Activated CD4-positive, alpha-beta T cell treated with anti-CD3 and anti-CD28 coated beads, Interleukin-2, amount 10 ng/mL, durations not matched to agents 7 days and 5 days (primary cell): ENCODE results near the gene TAL1. TPM values are rescaled to one million over a fixed set of nuclear protein-coding genes. Genes with fewer than 3 reads are reported as not detected.

Experiments used
- CTCF ChIA-PET: fragments of 350-600 bp; sonication (Branson Sonifier 250); formaldehyde crosslinking; loops from one replicate; lab custom pipeline; 2021; ENCODE audit warnings: antibody characterized with exemption; lab: Charles Lee
- POLR2A ChIA-PET: fragments of 350-600 bp; sonication (Branson Sonifier 250); formaldehyde crosslinking; loops from one replicate; lab custom pipeline; 2021; ENCODE audit warnings: antibody characterized with exemption; lab: Charles Lee
- DNase-seq: peaks from one replicate; pipeline ENCODE4 v3.0.0-alpha.2; 2020
- H3K27ac Mint-ChIP-seq: one replicate; pipeline ENCODE4 v1.8.0; 2021; ENCODE audit warnings: mild to moderate bottlenecking, moderate library complexity, mixed read lengths
- H3K27me3 Mint-ChIP-seq: one replicate; pipeline ENCODE4 v1.8.0; 2021; ENCODE audit warnings: mixed read lengths
- H3K36me3 Mint-ChIP-seq: one replicate; pipeline ENCODE4 v1.8.0; 2021; ENCODE audit warnings: low read depth, mixed read lengths
- H3K4me1 Mint-ChIP-seq: one replicate; pipeline ENCODE4 v1.8.0; 2021; ENCODE audit warnings: mixed read lengths
- H3K4me3 Mint-ChIP-seq: one replicate; pipeline ENCODE4 v1.8.0; 2021; ENCODE audit warnings: mild to moderate bottlenecking, moderate library complexity, mixed read lengths
- H3K9me3 Mint-ChIP-seq: one replicate; pipeline ENCODE4 v1.8.0; 2021; ENCODE audit warnings: mixed read lengths
- total RNA-seq, 2 experiments: library from RNA; stranded (reverse); gene quantifications; one replicate each; pipeline ENCODE4 v1.2.3, GENCODE V29; 2021

The TAL1 gene
- total RNA-seq, 2 experiments from 2014 or later, result not detected

DNA sequence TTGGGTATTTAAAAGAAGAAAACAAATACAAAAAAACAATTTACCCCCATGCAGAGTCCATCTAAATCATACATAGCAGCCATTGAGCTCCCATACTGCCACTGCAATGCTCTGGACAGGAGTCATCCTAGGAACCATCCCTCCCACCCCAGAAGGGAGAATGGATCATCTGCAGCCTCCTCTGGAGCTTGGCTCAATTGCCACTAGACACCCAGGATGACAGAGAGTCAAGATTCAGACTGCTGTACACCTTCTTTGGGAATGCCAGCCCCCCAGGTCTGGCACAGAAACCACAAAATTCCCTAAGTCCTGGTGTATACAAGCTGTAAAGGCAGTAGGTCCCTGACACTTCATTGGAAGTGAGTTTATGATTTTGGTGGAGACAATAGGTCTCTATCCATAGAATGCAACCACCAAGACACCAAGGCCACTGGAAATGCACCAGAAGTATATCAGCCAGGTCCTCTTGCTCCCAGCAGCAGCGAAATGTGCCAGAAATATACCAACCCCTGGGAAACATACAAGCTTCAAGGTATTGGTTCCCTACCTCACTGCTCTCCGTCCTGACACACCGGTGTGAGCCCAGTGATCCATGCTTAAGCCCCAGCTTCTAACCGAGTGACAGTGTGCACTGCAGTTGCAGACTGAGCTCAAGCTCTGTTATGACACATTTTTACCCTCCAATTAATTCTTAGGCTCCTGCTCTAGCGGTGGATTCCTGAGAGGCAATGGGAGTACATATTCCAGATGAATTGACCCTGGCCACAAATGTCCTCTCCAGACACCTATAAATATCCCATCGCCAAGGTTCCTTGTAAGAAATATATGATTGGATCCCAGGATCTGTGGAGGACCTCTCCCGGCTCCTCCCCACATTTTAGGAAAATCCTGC is 4.4 kb downstream of the TAL1 start:
- Mint-ChIP-seq H3K4me1 (peaks cover 27% of the 10 kb centered on the region), H3K27me3 (peaks cover 66% of the 10 kb centered on the region), H3K36me3 (no peaks in the 10 kb centered on the region), H3K4me3 (no peak overlapping the region), H3K9me3 (no peaks in the 10 kb centered on the region), H3K27ac (no peak overlapping the region)
- CTCF ChIA-PET, result interaction anchor here (0.6 to 1.2 kb wide), 5 partner anchors 8 to 99 kb away, joined by 3 to 4 read pairs (median 3); no protein-coding TSS in a partner anchor
- DNase-seq, result no peak
- POLR2A ChIA-PET, result no interaction called here

- H3K9me3 Mint-ChIP-seq, result no peaks in the 10 kb centered on the region
- ChIA-PET POLR2A (no interaction called here), CTCF (interaction anchor here (0.9 to 1.2 kb wide), 2 partner anchors 34 to 48 kb away, joined by 3 read pairs; no protein-coding TSS in a partner anchor)
- H3K4me3 Mint-ChIP-seq, result no peak overlapping the region
- H3K27ac Mint-ChIP-seq, result no peak overlapping the region
- DNase-seq, result no peak
- H3K4me1 Mint-ChIP-seq, result peaks cover 22% of the 10 kb centered on the region
- peaks cover 63% of the 10 kb centered on the region for H3K27me3 Mint-ChIP-seq
- H3K36me3 Mint-ChIP-seq, result no peaks in the 10 kb centered on the region
These were observed 5.2 kb downstream of the TAL1 start for GRCh38 chr1:47226839-47227215.

- no peak overlapping the region for H3K27ac Mint-ChIP-seq
- peaks cover 60% of the 10 kb centered on the region for H3K27me3 Mint-ChIP-seq
- H3K4me3 Mint-ChIP-seq, result no peak overlapping the region
- H3K36me3 Mint-ChIP-seq, result no peaks in the 10 kb centered on the region
- ChIA-PET POLR2A (no interaction called here), CTCF (interaction anchor here (1.2 kb wide), 1 partner anchor 34 kb away, joined by 3 read pairs; no protein-coding TSS in a partner anchor)
- no peak for DNase-seq
- H3K9me3 Mint-ChIP-seq, result no peaks in the 10 kb centered on the region
- H3K4me1 Mint-ChIP-seq, result peaks cover 17% of the 10 kb centered on the region
These were observed 5.7 kb downstream of the TAL1 start for GRCh38 chr1:47226121-47226838.

DNA sequence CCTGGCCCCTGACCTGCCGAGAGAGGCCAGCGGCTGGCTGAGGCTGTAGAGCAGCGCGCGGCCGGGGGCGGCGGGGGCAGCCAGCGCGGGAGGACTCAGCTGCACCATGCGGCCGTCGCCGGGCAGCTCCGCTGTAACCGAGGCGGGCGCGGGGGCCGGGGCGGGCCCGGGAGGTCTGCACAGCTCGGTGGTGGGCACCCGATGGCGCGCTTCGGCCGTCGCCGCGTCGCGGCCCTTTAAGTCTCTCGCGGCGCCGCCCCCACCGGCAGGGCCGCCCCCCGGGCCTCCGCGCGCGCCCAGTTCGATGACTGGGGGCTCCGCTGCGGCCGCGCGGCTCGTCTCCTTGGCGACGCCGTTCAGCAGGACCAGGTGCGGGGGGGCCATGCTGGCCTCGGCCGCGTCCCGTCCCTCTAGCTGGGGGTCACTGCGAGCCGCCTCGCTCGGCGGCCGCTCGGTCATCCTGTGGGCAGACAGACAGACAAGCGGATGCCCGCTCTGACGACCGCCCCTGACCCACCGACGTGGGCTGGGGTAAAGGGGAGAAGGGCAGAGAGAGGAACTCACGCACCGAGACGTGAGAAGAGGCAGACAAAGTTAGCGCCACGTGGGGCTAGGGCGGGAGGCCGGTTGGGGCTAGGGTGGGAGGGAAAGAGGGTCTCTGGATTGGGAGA is 6.5 kb downstream of the TAL1 start:
- peaks cover 16% of the 10 kb centered on the region for H3K4me1 Mint-ChIP-seq
- H3K27me3 Mint-ChIP-seq, result peaks cover 53% of the 10 kb centered on the region
- POLR2A ChIA-PET, result no interaction called here
- no peaks in the 10 kb centered on the region for H3K36me3 Mint-ChIP-seq
- no peak overlapping the region for H3K27ac Mint-ChIP-seq
- H3K9me3 Mint-ChIP-seq, result no peaks in the 10 kb centered on the region
- DNase-seq, result no peak
- CTCF ChIA-PET, result no interaction called here
- H3K4me3 Mint-ChIP-seq, result no peak overlapping the region

- CTCF ChIA-PET, result no interaction called here
- Mint-ChIP-seq H3K27ac (no peak overlapping the region), H3K4me3 (no peak overlapping the region), H3K4me1 (peaks cover 9% of the 10 kb centered on the region), H3K9me3 (no peaks in the 10 kb centered on the region), H3K36me3 (no peaks in the 10 kb centered on the region), H3K27me3 (peaks cover 46% of the 10 kb centered on the region)
- POLR2A ChIA-PET, result no interaction called here
- DNase-seq, result no peak
These were observed 7.2 kb downstream of the TAL1 start for GRCh38 chr1:47224676-47225399.

GRCh38 chr1:47223921-47224675 is 7.9 kb downstream of the TAL1 start:
- DNase-seq, result no peak
- Mint-ChIP-seq H3K4me1 (peaks cover 3% of the 10 kb centered on the region), H3K9me3 (no peaks in the 10 kb centered on the region), H3K36me3 (no peaks in the 10 kb centered on the region), H3K4me3 (no peak overlapping the region), H3K27me3 (peaks cover 39% of the 10 kb centered on the region), H3K27ac (no peak overlapping the region)
- CTCF ChIA-PET, result no interaction called here
- POLR2A ChIA-PET, result no interaction called here

DNA sequence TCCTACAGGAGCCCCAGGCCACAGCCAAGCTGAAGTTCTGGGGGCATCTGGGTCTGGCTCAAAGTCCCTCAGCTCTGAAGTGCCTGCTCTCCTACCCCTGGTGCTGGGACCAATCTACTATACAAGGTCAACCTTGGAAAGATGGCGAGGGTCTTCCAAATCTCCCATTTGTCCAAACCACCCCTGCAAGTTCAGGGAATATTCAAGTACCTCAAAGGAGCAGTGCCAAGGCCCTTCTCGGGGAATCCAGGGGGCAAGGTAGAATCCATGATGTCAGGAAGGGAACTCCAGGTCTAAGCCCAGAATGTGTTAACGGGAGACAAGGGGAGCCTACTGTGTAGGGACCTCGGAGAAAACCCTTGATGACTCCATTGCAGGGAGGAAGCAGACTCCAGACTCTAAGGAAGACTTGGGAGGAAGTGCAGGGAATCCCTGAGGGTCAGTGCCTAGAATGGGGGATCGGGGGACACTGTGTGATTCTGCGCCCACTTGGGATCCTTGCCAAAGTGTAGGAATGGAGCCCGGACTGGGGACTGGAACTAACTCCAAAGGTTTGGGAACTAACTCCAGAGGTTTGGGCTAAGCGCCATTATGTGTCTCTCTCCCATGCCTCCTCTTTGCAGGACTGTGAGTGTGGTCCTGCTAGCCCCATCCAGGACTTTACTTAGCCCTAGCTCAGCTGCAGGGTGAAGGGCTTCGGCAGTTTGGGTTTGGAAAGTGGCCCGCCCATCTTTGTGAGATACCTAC is 8.7 kb downstream of the TAL1 start:
- Mint-ChIP-seq H3K9me3 (no peaks in the 10 kb centered on the region), H3K27ac (no peak overlapping the region), H3K4me1 (peaks cover 2% of the 10 kb centered on the region), H3K4me3 (no peak overlapping the region), H3K27me3 (peaks cover 32% of the 10 kb centered on the region), H3K36me3 (no peaks in the 10 kb centered on the region)
- DNase-seq, result no peak
- ChIA-PET CTCF (no interaction called here), POLR2A (no interaction called here)

GRCh38 chr1:47222476-47222875 is 9.5 kb downstream of the TAL1 start:
- ChIA-PET POLR2A (no interaction called here), CTCF (interaction anchor here (1.2 kb wide), 1 partner anchor 24 kb away, joined by 4 read pairs; no protein-coding TSS in a partner anchor)
- Mint-ChIP-seq H3K4me1 (peaks cover 2% of the 10 kb centered on the region), H3K36me3 (no peaks in the 10 kb centered on the region), H3K27me3 (peaks cover 23% of the 10 kb centered on the region), H3K4me3 (no peak overlapping the region), H3K27ac (no peak overlapping the region), H3K9me3 (no peaks in the 10 kb centered on the region)
- no peak for DNase-seq

- H3K4me3 Mint-ChIP-seq, result no peak overlapping the region
- no peaks in the 10 kb centered on the region for H3K4me1 Mint-ChIP-seq
- no peaks in the 10 kb centered on the region for H3K36me3 Mint-ChIP-seq
- ChIA-PET POLR2A (no interaction called here), CTCF (interaction anchor here (0.6 kb wide), 1 partner anchor 8 kb away, joined by 4 read pairs; no protein-coding TSS in a partner anchor)
- no peaks in the 10 kb centered on the region for H3K9me3 Mint-ChIP-seq
- DNase-seq, result no peak
- H3K27ac Mint-ChIP-seq, result no peak overlapping the region
- peaks cover 5% of the 10 kb centered on the region for H3K27me3 Mint-ChIP-seq
These were observed 12.3 kb downstream of the TAL1 start for GRCh38 chr1:47219590-47220220.

DNA sequence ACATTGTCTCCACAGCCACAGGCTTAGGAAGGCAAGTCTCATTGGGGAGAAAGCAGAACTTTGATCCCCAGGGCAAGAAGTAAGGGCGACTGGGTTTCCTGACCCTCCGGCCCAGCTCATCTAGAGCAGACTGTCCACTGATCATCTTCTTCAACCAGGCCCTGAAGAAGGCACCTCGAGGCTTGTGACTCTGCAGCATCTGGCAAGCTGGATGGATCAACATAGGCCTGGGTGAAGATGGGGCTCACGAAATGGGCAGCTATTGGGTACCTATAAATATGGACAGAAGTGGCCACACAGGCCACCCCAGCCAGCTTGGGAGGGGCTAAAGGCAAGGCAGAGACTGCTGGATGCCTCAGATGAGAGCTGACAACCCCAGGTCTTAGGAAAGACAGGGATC is 13.0 kb downstream of the TAL1 start:
- DNase-seq, result no peak
- POLR2A ChIA-PET, result no interaction called here

More for the DNA sequence above, 13.0 kb downstream of the TAL1 start:
- peaks cover 5% of the 10 kb centered on the region for H3K27me3 Mint-ChIP-seq
- H3K4me3 Mint-ChIP-seq, result no peak overlapping the region
- no peak overlapping the region for H3K27ac Mint-ChIP-seq
- H3K4me1 Mint-ChIP-seq, result no peaks in the 10 kb centered on the region
- CTCF ChIA-PET, result interaction anchor here (0.6 kb wide), 1 partner anchor 9 kb away, joined by 4 read pairs; no protein-coding TSS in a partner anchor
- no peaks in the 10 kb centered on the region for H3K9me3 Mint-ChIP-seq
- H3K36me3 Mint-ChIP-seq, result no peaks in the 10 kb centered on the region
